ENCODE results near the gene HOXA9.

The HOXA9 gene

DNA sequence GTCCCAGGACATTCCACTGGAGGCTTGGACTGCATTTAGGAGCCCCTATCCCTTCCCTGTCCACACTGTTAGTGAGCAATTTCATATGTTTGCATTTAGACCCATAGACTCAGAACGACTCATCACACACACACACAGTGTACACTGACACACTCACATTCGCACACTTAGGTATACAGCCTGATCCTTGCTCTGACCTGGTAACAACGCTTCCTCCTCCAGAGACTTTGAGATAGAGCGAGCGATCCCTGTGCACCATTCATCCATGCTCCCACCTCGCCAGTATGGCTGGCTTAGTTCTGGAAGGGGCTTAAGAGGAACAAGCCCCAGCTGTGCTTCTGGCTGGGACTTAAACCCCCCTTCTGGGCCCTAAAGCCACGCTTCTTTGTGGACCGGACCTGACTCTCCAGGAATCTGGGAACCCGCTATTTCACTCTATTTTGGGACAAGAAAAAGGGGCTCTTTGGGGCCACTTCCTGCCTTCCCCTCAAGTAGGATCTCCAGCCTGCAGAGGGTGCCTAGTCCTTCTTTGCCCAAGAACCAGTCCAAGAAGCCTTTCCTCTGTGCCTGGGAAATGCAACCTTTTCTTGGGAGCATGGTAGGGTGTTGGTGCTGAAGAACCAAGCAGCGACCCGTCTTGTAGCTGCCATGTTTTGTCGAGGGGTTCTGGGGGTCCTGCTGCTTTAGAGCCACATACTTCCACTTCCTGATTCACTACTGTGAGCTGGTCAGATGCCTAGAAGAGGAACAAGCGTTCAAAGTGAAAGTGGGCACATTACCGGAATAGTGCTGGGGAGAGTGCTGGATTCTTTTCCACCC lies 35.6 kb upstream of the HOXA9 start:
- DNase-seq (ENCODE audit: low spot score), result no peak
- in situ Hi-C loops (cut with MboI; ENCODE audit: low pct_unique_long_range_greater_than_20kb, low sequenced_read_pairs, unreplicated experiment), result loop anchor here (10.0 kb wide), 1 partner anchor 724 kb away; no protein-coding TSS in a partner anchor
- TF ChIP-seq, protein P1, sequence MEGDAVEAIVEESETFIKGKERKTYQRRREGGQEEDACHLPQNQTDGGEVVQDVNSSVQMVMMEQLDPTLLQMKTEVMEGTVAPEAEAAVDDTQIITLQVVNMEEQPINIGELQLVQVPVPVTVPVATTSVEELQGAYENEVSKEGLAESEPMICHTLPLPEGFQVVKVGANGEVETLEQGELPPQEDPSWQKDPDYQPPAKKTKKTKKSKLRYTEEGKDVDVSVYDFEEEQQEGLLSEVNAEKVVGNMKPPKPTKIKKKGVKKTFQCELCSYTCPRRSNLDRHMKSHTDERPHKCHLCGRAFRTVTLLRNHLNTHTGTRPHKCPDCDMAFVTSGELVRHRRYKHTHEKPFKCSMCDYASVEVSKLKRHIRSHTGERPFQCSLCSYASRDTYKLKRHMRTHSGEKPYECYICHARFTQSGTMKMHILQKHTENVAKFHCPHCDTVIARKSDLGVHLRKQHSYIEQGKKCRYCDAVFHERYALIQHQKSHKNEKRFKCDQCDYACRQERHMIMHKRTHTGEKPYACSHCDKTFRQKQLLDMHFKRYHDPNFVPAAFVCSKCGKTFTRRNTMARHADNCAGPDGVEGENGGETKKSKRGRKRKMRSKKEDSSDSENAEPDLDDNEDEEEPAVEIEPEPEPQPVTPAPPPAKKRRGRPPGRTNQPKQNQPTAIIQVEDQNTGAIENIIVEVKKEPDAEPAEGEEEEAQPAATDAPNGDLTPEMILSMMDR (IDR thresholded peaks at IDR 0.05; ENCODE audit: extremely low read depth, insufficient read depth, missing control alignments), result no peak

DNA sequence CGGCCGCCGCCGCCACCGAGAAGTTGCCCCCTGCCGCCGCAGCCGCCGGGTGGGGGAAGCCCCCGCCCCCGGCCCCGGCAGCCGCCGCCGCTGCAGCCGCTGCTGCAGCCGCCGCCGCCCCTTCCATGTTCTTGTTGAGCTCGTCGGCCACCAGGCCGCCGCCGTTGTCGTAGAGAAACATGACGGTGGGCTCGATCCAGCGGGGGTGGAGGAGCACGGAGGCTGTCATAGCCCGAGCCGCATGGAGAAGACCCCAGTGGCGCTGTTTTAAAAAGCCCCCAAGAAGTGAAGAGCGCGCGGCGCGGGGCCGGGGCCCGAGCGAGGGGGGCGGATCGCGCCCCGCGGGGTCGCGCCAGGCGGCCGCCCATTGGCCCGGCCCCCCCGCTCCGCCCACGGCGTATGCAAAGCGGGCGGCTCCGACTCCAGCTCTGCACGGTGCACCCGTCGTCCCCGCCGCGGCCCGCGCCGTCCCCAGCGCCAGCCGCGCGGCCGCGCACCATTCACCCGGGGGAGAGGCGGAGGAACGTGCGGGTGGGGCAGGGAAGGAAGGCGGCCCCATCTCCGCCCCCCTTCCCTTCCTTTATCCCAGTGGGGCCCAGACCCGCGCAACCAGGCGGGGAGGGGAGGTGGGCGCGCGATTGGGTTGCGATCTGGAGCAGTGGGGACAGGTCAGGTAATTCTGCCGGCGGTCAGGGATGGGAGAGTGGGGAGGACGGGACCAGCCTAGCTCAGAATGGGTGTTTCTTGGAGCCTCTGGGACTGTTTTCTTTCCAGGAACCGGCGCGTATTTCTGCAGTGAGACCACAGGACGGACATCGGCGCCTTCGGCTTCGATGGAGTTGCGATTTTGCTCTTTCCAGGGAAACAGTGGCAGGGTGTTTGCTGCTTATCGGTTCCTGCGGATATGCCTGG lies 34.8 kb upstream of the HOXA9 start, which contains the start of gene HOXA13:
Gene HOXA13, minus strand, starts transcription at position 243 of the 912 bp plus-strand sequence. Its CDS starts 14 bp downstream, at position 229.
- in situ Hi-C loops (cut with MboI; ENCODE audit: low pct_unique_long_range_greater_than_20kb, low sequenced_read_pairs, unreplicated experiment), result loop anchor here (10.0 kb wide), 1 partner anchor 725 kb away; no protein-coding TSS in a partner anchor
- DNase-seq (ENCODE audit: low spot score), result peak; percentile 69
- TF ChIP-seq, protein P1 (IDR thresholded peaks at IDR 0.05; ENCODE audit: extremely low read depth, insufficient read depth, missing control alignments), result no peak

DNA sequence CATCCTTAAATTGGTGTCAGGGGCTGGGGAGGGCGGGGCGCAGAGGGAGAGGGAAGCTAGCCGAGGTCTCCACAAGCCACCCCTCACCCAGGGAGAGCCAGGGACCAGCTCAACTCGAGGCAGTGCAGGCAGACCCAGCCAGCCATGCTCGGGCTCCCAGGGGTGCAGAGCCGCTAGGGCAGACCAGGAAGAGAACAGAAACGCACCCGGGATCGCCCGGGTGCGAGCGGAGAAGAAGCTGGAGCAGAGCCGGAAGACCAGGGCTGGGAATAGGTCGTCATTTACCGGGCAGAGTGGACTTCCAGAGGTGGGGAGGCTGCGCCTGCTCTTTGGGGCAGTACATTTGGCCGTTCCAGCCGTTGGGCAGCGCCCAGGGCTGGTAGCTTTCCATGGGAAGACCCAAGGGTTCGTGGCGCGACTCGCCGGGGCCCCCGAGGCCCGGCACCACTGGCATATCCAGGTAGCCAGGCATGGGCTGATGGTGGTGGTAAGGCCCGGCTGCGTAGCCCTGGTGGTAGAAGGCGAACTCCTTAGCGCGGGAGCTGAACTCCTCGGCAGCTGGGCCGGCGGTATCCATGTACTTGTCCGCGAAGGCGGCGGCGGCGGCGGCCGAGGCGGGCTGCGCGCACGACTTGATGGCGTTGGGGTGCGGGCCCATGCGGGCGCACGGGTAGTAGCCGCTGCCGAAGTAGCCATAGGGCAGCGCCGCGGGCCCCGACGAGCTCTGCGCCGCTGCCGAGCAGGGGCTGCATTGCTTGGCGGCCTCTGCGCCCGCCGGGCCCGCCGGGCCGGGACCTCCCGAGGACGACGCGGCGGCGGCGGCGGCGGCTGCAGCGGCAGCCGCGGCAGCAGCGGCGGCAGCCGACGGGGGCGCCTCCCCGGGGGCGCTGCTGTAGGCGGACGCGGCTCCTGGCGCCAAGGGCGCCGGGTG lies 33.8 kb upstream of the HOXA9 start:
- DNase-seq (ENCODE audit: low spot score), result no peak
- in situ Hi-C loops (cut with MboI; ENCODE audit: low pct_unique_long_range_greater_than_20kb, low sequenced_read_pairs, unreplicated experiment), result no loop called here
- TF ChIP-seq, protein P1 (IDR thresholded peaks at IDR 0.05; ENCODE audit: extremely low read depth, insufficient read depth, missing control alignments), result no peak

DNA sequence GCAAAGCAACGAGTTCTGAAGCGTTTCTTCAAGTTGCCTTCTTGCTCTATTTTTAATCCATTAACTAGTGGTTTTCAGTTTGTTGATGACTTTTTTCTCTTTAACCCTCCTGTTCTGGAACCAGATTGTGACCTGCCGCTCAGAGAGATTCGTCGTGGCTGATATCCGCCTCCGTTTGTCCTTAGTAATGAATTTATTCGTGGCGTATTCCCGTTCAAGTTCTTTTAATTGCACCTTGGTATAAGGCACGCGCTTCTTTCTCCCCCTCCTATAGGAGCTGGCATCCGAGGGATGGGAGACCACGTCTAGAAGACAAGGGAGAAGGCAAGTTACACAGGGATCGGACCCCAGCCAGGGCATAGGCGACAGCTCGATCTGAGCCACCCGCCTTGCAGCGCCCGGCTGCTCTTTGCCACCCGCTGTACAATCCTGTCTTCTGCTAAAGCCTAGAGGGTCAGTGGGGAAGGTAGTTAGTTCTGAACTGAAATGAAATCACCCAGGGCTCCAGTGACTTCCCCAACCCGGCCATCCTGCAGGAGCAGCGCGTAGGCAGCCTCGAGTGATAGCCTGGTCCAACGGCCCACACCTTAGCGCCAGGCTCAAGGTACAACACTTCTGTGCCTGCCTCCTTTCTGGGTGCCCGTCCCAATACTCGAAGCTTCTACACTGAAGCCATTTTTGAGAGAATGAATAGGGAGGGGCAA lies 33.0 kb upstream of the HOXA9 start:
- DNase-seq (ENCODE audit: low spot score), result no peak
- TF ChIP-seq, protein P1 (IDR thresholded peaks at IDR 0.05; ENCODE audit: extremely low read depth, insufficient read depth, missing control alignments), result no peak
- in situ Hi-C loops (cut with MboI; ENCODE audit: low pct_unique_long_range_greater_than_20kb, low sequenced_read_pairs, unreplicated experiment), result no loop called here

DNA sequence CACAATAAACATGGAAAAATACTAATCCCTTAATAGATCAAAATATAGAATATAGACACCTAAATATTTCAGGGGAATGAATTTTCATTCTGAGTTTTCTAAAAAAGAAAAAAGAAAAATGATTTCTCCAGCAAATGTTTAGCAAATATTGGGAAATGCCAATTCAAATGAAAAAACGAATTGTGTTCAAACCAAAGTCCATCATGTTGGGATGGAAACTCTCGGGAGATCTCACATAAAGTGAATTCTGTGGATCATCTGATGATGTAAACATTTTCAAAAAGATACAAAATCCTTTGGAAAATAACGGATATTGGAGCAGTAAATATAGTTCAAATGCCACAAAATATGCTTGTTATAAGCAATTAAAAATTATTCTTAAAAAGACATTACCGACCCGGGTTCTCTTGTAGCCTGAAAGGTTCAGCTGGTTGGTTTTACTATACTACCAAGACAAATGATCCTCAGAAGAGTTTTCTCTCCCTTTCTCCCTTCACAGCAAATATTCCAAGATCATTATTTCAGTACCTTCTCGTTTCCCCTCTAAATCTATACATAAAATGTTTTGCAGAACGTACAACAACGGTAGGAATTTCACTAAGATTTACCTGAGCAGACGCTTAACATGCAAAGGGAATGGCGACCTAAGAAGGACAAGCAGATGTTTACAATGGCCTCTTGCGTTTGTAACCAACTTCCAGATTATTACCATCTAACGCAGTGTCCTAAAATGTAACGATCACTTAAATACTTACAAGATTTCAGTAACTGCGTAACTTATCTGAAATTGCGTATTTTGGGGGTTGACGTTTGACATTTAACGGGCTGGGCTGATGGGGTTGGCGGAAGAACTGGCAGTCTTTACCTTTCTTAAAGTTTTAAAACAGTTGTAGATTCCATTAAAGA lies 32.1 kb upstream of the HOXA9 start:
- TF ChIP-seq, protein P1 (IDR thresholded peaks at IDR 0.05; ENCODE audit: extremely low read depth, insufficient read depth, missing control alignments), result no peak
- in situ Hi-C loops (cut with MboI; ENCODE audit: low pct_unique_long_range_greater_than_20kb, low sequenced_read_pairs, unreplicated experiment), result no loop called here
- no peak for DNase-seq (ENCODE audit: low spot score)
